Astrocyte (in vitro differentiated cells and primary cell): ENCODE measurements around the gene DLG1.

Experiments used
- EZH2 ChIP-seq: IDR thresholded peaks from 2 replicates; pipeline ENCODE4 v1.6.1; 2012; ENCODE audit warnings: mild to moderate bottlenecking, low read length, inconsistent platforms; ENCODE audit not compliant: insufficient read depth
- TF ChIP-seq, protein P1 (sequence below): IDR thresholded peaks from 2 replicates; pipeline ENCODE4 v1.5.1; 2011; ENCODE audit warnings: low read depth, mild to moderate bottlenecking, inconsistent platforms, low read length, moderate library complexity; ENCODE audit not compliant: insufficient read depth

- TF ChIP-seq, protein P1, sequence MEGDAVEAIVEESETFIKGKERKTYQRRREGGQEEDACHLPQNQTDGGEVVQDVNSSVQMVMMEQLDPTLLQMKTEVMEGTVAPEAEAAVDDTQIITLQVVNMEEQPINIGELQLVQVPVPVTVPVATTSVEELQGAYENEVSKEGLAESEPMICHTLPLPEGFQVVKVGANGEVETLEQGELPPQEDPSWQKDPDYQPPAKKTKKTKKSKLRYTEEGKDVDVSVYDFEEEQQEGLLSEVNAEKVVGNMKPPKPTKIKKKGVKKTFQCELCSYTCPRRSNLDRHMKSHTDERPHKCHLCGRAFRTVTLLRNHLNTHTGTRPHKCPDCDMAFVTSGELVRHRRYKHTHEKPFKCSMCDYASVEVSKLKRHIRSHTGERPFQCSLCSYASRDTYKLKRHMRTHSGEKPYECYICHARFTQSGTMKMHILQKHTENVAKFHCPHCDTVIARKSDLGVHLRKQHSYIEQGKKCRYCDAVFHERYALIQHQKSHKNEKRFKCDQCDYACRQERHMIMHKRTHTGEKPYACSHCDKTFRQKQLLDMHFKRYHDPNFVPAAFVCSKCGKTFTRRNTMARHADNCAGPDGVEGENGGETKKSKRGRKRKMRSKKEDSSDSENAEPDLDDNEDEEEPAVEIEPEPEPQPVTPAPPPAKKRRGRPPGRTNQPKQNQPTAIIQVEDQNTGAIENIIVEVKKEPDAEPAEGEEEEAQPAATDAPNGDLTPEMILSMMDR, result no peak
- no peak for TF ChIP-seq EZH2
These were observed 10.2 kb upstream of the DLG1 start for GRCh38 chr3:197308591-197308990.
